ENCODE data around the gene TOMM70. TPM values are rescaled to one million over a fixed set of nuclear protein-coding genes. Genes with fewer than 3 reads are reported as not detected.

Gene TOMM70
- total and polyA plus RNA-seq, 2 of the 13 experiments (the other 11 are each of a cell fraction or from before 2014, with no cell fraction given), result 27.0 to 77.2 TPM

DNA sequence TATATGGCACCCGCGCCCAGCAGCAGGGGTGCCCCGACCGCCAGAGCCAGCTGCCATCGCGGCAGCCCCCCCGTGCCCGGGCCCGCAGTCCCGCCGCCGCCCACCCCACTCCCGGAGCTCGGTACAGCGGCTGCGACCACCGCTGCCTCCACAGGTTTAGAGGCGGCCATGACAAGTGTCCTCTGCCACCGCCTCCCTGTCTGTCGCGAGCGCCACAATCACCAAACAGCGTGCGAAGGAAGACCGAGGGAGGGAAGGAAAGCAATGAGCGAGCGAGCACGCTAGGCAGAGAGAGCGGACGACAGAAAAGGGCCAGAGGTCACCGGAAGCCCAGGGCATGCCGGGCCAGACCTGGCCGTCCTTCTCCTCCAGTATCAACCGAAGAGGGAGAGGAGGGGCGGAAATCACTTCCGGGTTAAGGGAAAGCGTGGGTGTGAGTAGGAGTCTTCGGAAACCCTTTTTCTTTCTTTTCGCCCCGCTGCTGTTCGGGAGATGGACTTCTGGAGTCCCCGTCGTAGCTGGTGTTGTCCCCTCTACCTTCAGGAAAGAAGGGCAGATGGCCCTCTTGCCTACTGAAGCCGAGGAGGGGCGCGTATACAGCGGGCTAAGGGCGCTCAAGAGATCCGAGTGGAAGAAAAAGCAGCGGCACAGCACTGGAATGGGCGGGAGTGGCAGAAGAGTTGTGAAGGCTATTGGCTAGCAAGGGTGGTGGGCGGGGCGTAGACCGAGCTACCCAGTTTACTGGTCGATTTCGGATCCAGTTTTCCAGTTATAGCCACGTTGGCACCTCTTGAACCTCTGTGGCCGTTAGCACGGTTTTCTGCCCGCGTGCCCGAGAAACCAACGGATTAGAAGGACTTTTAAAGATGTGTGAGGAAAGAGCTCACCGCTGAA lies at the start of gene TOMM70, which contains the start of gene LNP1 (continued):
- TF ChIP-seq, protein P1, sequence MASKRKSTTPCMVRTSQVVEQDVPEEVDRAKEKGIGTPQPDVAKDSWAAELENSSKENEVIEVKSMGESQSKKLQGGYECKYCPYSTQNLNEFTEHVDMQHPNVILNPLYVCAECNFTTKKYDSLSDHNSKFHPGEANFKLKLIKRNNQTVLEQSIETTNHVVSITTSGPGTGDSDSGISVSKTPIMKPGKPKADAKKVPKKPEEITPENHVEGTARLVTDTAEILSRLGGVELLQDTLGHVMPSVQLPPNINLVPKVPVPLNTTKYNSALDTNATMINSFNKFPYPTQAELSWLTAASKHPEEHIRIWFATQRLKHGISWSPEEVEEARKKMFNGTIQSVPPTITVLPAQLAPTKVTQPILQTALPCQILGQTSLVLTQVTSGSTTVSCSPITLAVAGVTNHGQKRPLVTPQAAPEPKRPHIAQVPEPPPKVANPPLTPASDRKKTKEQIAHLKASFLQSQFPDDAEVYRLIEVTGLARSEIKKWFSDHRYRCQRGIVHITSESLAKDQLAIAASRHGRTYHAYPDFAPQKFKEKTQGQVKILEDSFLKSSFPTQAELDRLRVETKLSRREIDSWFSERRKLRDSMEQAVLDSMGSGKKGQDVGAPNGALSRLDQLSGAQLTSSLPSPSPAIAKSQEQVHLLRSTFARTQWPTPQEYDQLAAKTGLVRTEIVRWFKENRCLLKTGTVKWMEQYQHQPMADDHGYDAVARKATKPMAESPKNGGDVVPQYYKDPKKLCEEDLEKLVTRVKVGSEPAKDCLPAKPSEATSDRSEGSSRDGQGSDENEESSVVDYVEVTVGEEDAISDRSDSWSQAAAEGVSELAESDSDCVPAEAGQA (IDR thresholded peaks at IDR 0.05; ENCODE audit: low read depth), result peak; percentile 47; the same call in 1 of the 2 replicates
- TF ChIP-seq, protein P1 (CRISPR knock-in tag; IDR thresholded peaks at IDR 0.05; ENCODE audit: borderline replicate concordance), result peak; percentile 23; the same call in 1 of the 2 replicates
- no peak for TF ChIP-seq ZNF672 (CRISPR knock-in tag; IDR thresholded peaks at IDR 0.05)
- TF ChIP-seq, protein P2, sequence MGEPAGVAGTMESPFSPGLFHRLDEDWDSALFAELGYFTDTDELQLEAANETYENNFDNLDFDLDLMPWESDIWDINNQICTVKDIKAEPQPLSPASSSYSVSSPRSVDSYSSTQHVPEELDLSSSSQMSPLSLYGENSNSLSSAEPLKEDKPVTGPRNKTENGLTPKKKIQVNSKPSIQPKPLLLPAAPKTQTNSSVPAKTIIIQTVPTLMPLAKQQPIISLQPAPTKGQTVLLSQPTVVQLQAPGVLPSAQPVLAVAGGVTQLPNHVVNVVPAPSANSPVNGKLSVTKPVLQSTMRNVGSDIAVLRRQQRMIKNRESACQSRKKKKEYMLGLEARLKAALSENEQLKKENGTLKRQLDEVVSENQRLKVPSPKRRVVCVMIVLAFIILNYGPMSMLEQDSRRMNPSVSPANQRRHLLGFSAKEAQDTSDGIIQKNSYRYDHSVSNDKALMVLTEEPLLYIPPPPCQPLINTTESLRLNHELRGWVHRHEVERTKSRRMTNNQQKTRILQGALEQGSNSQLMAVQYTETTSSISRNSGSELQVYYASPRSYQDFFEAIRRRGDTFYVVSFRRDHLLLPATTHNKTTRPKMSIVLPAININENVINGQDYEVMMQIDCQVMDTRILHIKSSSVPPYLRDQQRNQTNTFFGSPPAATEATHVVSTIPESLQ (CRISPR knock-in tag; conservative IDR thresholded peaks at IDR 0.05), result 0 out of 2 replicates have a peak, but pooled peaks have one; percentile 47
- TF ChIP-seq ZNF7 (CRISPR knock-in tag; IDR thresholded peaks at IDR 0.05), result 0 out of 2 replicates have a peak, but pooled peaks have one; percentile 7
- TF ChIP-seq FOXP1 (IDR thresholded peaks at IDR 0.05), result no peak
- TF ChIP-seq FOXP1 (CRISPR knock-in tag; IDR thresholded peaks at IDR 0.05), result no peak
- TF ChIP-seq, protein P3, sequence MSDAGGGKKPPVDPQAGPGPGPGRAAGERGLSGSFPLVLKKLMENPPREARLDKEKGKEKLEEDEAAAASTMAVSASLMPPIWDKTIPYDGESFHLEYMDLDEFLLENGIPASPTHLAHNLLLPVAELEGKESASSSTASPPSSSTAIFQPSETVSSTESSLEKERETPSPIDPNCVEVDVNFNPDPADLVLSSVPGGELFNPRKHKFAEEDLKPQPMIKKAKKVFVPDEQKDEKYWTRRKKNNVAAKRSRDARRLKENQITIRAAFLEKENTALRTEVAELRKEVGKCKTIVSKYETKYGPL (CRISPR knock-in tag; IDR thresholded peaks at IDR 0.05), result no peak; the same call in 1 of the 2 replicates
- no peak for TF ChIP-seq ATRX (CRISPR knock-in tag; IDR thresholded peaks at IDR 0.05; ENCODE audit: borderline replicate concordance)
- TF ChIP-seq, protein P4, sequence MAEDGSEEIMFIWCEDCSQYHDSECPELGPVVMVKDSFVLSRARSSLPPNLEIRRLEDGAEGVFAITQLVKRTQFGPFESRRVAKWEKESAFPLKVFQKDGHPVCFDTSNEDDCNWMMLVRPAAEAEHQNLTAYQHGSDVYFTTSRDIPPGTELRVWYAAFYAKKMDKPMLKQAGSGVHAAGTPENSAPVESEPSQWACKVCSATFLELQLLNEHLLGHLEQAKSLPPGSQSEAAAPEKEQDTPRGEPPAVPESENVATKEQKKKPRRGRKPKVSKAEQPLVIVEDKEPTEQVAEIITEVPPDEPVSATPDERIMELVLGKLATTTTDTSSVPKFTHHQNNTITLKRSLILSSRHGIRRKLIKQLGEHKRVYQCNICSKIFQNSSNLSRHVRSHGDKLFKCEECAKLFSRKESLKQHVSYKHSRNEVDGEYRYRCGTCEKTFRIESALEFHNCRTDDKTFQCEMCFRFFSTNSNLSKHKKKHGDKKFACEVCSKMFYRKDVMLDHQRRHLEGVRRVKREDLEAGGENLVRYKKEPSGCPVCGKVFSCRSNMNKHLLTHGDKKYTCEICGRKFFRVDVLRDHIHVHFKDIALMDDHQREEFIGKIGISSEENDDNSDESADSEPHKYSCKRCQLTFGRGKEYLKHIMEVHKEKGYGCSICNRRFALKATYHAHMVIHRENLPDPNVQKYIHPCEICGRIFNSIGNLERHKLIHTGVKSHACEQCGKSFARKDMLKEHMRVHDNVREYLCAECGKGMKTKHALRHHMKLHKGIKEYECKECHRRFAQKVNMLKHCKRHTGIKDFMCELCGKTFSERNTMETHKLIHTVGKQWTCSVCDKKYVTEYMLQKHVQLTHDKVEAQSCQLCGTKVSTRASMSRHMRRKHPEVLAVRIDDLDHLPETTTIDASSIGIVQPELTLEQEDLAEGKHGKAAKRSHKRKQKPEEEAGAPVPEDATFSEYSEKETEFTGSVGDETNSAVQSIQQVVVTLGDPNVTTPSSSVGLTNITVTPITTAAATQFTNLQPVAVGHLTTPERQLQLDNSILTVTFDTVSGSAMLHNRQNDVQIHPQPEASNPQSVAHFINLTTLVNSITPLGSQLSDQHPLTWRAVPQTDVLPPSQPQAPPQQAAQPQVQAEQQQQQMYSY (CRISPR knock-in tag; IDR thresholded peaks at IDR 0.05), result 0 out of 2 replicates have a peak, but pooled peaks have one; percentile 31
- 0 out of 2 replicates have a peak, but pooled peaks have one; percentile 60 for TF ChIP-seq ZNF256 (CRISPR knock-in tag; conservative IDR thresholded peaks at IDR 0.05)
